GM21825 (cell line): ENCODE measurements around the gene HADH.
"Not testable (repeated sequence)": the region's sequence is repeated elsewhere in the genome, so short reads cannot be mapped to it uniquely, and the experiment has no call there.

Experiments used
- ATAC-seq: cut with Tn5 transposase; IDR thresholded peaks from one replicate; pipeline ENCODE4 v1.9.1; 2021; ENCODE audit warnings: mild to moderate bottlenecking, moderate library complexity; ENCODE audit not compliant: unreplicated experiment

Gene HADH

GRCh38 chr4:107989537-107990386, at the start of gene HADH:
TSS of gene HADH (plus strand) at chr4:107989889. CDS start at chr4:107989933, 44 bp downstream.
- peak; percentile 96 for ATAC-seq

GRCh38 chr4:107945809-107946208, 43.9 kb upstream of the HADH start:
- ATAC-seq = no peak

GRCh38 chr4:107950746-107951540, 38.7 kb upstream of the HADH start:
- no peak for ATAC-seq

GRCh38 chr4:107951551-107951950, 38.1 kb upstream of the HADH start:
- no peak for ATAC-seq

GRCh38 chr4:107956011-107956410, 33.7 kb upstream of the HADH start:
- ATAC-seq = no peak

GRCh38 chr4:107966903-107967302, 22.8 kb upstream of the HADH start:
- no peak for ATAC-seq

GRCh38 chr4:107967519-107967918, 22.2 kb upstream of the HADH start:
- ATAC-seq = not testable (repeated sequence)

- ATAC-seq = not testable (repeated sequence)
These were observed 21.8 kb upstream of the HADH start for GRCh38 chr4:107967921-107968320.

GRCh38 chr4:107970063-107970798, 19.5 kb upstream of the HADH start:
- no peak for ATAC-seq

- ATAC-seq = no peak
These were observed 17.1 kb upstream of the HADH start for GRCh38 chr4:107972605-107973004.

- ATAC-seq = no peak
These were observed 15.2 kb upstream of the HADH start for GRCh38 chr4:107974523-107974922.

- ATAC-seq = no peak
These were observed 12.2 kb upstream of the HADH start for GRCh38 chr4:107977482-107977881.

GRCh38 chr4:107977966-107978705, 11.6 kb upstream of the HADH start:
- ATAC-seq = no peak

GRCh38 chr4:107978716-107979451, 10.8 kb upstream of the HADH start:
- no peak for ATAC-seq

GRCh38 chr4:107987916-107988762, 1.6 kb upstream of the HADH start:
- no peak for ATAC-seq

- ATAC-seq = no peak
These were observed 990 bp upstream of the HADH start for GRCh38 chr4:107988763-107989035.

- no peak for ATAC-seq
These were observed 540 bp upstream of the HADH start for GRCh38 chr4:107989162-107989536.

- no peak for ATAC-seq
These were observed 2.4 kb downstream of the HADH start for GRCh38 chr4:107991945-107992630.

- peak; percentile 46 for ATAC-seq
These were observed 4.3 kb downstream of the HADH start for GRCh38 chr4:107993969-107994368.
